Pons (tissue), 1 donor: ENCODE measurements around the gene HDDC3.

ENCODE experiments used
- DNase-seq: peaks from one replicate; pipeline ENCODE4 v3.0.0-alpha.2; 2016; ENCODE audit warnings: low spot score

Gene HDDC3

GRCh38 chr15:90891346-90891949 lies 40.9 kb downstream of the HDDC3 start:
- no peak for DNase-seq

- DNase-seq, result no peak
These were observed 41.5 kb downstream of the HDDC3 start for GRCh38 chr15:90890839-90891238.

GRCh38 chr15:90889736-90890456 lies 42.5 kb downstream of the HDDC3 start:
- no peak for DNase-seq

GRCh38 chr15:90889313-90889730 lies 43.0 kb downstream of the HDDC3 start:
- no peak for DNase-seq

GRCh38 chr15:90887037-90887481 lies 45.3 kb downstream of the HDDC3 start:
- no peak for DNase-seq

GRCh38 chr15:90886291-90886614 lies 46.1 kb downstream of the HDDC3 start:
- no peak for DNase-seq

GRCh38 chr15:90885432-90886290 lies 46.7 kb downstream of the HDDC3 start:
- DNase-seq, result no peak

GRCh38 chr15:90884719-90885431 lies 47.5 kb downstream of the HDDC3 start:
- no peak for DNase-seq

- no peak for DNase-seq
These were observed 48.2 kb downstream of the HDDC3 start, which contains the start of gene FES for GRCh38 chr15:90883976-90884718. TSS of gene FES (plus strand) at chr15:90884504. CDS start at chr15:90885046, 542 bp downstream.

GRCh38 chr15:90883526-90883975 lies 48.8 kb downstream of the HDDC3 start:
- no peak for DNase-seq

- no peak for DNase-seq
These were observed 49.4 kb downstream of the HDDC3 start for GRCh38 chr15:90882781-90883525.

- DNase-seq, result no peak
These were observed 50.2 kb downstream of the HDDC3 start for GRCh38 chr15:90881978-90882721.

- no peak for DNase-seq
These were observed 51.0 kb downstream of the HDDC3 start for GRCh38 chr15:90881181-90881977.

- DNase-seq, result no peak
These were observed 51.8 kb downstream of the HDDC3 start for GRCh38 chr15:90880381-90881145.
